NCI-H526 (cell line): ENCODE results near the gene RABGAP1L.
A peak's percentile ranks its signal among the peaks of the same experiment; 100 is the strongest.

ENCODE experiments used
- DNase-seq, 2 experiments: peaks; one replicate each; lab custom pipeline; 2025; lab: John Stamatoyannopoulos, UW

The RABGAP1L gene

DNA sequence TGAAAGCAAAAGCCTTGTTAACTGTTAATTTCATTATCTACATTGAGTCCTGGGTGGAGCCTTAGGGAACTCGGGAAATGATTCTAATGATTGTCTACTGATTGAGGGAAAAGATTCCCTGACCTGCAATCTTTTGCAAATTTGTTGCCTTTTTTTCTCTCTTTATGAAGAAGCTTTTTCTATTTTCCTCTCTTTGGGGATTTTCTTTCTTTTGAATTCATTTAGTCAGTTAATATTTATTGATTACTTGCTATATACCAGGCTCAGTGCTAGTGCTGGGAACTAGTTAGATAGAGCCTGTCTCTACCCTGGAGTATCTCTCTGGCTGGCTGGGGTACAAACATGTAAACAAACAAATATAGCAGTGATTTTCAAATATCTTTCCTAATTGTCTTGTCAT, 769.2 kb downstream of the RABGAP1L start:
- no peak for DNase-seq

- DNase-seq: no peak
These were observed 771.9 kb downstream of the RABGAP1L start for GRCh38 chr1:174931214-174931613.

GRCh38 chr1:174932587-174932986, 773.3 kb downstream of the RABGAP1L start:
- no peak for DNase-seq

DNA sequence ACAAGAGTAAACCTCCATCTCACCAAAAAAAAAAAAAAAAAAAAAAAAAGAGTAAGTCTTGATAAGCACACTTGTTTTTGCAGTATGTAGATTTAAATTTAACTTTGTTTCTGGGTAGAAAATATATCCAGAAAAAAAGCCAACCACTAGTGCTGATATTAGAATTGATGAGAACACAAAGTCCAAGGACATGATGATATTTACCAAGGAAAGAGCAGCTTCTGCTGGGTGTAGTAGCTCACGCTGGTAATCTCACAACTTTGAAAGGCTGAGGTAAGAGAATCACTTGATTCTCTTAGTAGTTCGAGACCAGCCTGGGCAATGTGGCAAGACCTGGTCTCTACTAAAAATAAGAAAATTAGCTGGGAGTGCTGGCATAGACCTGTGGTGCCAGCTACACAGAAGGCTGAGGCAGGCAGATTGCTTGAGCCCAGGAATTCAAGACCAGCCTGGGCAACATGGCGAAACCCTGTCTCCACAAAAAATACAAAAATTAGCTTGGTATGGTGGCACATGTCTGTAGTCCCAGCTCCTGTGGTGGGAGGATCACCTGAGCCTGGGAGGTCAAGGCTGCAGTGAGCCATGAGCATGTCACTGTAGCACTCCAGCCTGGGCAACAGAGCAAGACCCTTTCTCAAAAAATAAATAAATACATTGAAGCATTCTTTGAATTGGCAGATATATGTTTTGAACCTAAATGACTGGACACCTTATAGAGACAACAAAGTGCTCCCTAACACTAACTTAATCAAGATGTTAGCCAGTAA, 776.8 kb downstream of the RABGAP1L start:
- DNase-seq: no peak

- peak in 1 of 2 experiments; percentile 12 for DNase-seq
These were observed 779.1 kb downstream of the RABGAP1L start for GRCh38 chr1:174938281-174939007.

DNA sequence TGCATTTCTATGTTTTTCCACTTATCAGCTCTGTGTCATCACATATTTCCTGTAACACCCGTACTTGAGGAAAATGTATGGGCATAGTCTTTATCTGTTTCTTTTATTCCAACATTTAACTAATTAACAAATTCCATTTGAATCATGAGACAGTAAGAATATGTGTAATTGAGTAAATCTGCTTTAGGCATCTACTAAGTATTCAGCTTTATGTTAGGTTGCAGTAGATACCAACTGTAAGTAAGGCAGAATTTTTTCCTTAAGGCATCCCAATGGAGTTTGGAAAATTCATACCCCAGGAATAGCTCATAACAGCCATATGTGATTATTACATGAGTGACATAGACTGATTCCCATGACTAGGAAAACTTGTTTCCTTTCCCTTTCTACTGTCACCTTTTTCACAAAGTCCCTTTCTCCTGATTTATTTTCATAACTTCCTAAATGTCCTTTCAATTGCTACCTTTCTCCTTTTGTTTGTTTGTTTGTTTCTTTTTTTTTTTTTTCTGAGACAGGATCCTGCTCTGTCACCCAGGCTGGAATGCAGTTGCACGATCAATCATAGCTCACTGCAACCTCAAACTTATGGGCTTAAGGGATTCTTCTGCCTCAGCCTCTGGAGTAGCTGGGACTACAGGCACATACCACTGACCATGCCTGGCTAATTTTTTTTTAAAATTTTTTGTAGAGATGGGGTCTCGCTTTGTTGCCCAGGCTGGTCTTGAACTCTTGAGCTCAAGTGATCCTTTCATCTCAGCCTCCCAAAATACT, 780.6 kb downstream of the RABGAP1L start:
- DNase-seq: no peak

DNA sequence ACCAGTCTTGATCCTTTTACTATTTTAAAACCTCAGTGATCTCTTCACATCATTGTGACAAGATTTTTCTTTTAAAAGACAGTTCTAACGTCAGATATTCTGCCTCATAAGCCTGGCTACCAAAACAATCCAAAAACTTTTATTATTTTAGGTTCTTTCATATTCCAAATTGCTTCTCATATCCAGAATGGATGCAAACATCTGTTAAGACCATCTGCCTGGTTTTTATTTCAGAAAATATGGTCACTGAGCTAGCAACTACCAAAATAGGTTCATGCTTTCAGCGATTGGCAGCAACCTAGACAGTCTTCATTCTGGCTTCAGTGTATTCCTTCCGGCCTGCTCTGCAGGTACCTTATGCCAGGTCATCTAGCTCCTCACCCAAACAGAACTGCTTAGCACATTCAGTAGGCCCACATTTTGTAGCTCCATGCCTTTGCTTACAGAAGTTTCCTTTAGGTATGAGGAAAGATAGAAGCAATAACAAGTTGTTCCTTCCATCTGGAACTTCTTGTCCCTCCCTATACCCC, 781.4 kb downstream of the RABGAP1L start:
- no peak for DNase-seq

- DNase-seq: no peak
These were observed 783.4 kb downstream of the RABGAP1L start for GRCh38 chr1:174942547-174943255.

DNA sequence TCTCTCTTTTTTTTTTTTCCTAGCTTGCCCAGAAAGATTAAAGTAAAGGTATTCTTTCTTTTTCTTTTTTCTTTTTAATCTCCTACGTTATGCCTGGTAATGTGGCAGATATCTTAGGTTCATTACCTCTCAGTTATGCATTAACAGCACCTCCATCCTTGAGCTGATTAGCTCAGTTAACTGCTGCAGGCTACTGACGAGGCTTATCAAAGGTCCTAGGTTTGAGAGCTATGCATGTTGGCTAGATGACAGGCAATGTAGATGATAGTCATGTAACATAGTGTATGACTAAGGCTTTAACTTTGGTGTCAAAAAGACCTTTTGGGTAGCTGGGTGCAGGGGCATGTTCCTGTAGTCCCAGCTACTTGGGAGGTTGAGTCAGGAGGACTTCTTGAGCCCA, 786.7 kb downstream of the RABGAP1L start:
- no peak for DNase-seq

DNA sequence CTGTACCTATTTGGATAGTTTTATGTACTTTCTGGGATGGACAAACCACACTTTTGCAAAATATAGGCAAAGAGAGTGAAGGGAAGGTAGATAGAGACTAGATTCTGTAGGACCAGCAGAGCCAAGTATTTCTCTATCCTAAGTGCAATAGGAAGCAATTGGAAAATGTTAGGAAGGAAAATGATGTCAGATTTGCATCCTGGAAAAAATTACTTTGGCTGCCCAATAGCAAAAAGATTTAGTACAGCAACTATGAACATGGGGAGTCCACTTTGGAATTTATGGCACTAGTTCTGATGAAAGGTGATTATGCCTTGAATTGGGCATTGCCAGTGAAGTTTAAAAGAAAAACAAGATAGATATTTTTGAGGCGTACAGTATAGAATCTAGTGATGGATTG, 789.7 kb downstream of the RABGAP1L start:
- DNase-seq: no peak

DNA sequence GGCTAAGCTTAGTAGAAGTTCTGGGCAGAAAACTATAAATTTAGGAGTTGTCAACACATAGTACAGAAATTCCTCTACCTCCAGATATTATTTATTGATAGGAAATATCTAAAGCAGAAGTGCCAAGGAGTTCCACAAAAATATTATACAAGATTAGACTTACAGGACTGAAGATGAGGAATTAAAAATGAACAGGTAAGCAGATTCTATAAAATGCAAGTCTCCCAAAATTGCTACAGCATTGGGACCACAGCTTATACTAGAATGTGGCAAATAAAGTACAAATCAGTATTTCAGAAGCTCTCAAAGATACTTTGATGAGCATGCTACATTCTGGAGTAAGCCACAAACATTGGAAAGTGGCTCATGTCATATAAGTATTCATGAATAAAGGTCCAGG, 790.3 kb downstream of the RABGAP1L start:
- DNase-seq: no peak

DNA sequence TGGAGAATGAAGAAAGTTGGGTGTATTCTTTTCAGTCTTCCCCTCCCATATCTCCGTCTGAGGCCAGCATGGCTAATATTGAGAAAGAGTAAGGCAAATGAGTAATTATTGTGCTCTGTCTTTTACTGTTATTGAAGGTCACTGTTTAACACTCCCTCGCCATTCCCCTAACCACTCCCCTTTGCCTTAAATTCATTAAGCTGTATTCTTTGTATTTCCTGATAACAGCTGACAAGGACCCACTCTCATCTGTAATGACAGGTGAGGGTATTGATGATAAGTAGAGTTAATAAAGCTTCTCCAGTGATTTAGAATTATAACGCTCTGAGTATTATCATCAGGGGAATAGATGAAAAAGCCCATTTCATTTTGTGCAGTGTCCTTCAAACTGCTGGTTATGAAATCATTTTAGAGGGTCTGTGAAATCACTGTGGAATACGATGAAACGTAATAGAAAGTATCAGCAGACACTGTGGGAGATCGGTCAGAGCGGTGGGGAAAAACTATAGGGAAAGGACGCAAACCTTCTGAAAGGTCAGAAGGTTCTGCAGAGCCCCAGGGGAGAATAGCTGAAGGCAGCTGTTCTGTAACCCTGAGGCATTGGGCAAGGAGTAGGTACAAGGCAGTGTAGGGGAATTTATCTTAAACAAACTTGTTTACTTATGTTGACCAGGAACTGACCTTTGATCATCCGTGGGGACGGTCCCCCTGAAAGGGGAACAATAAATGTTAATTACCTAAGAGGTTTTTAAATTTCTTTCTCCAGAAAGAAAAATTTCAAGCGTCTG, 794.2 kb downstream of the RABGAP1L start:
- peak; percentile 38 to 55 for DNase-seq

- DNase-seq: peak; percentile 80 to 85
These were observed 794.7 kb downstream of the RABGAP1L start for GRCh38 chr1:174954073-174954460.

- peak; percentile 69 to 73 for DNase-seq
These were observed 795.6 kb downstream of the RABGAP1L start for GRCh38 chr1:174954671-174955669.

- DNase-seq: no peak
These were observed 796.8 kb downstream of the RABGAP1L start for GRCh38 chr1:174956086-174956485.

DNA sequence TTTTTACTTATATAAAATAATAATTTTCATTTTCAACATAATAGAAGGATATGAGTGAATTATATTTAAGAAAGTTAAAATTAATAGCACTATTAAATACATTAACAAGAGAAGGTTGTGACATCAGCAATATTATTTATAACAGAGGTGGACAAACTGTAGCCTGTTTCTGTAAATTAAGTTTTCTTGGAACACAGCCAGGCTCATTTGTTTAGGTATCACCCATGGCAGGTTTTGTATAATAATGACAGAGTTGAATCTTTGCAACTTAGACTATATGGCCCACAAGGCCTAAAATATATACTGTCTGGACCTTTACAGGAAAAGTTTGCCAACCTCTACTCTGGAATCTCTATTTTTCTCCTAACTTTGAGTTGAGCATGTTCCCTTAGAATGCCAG, 797.7 kb downstream of the RABGAP1L start:
- peak; percentile 21 to 42 for DNase-seq

DNA sequence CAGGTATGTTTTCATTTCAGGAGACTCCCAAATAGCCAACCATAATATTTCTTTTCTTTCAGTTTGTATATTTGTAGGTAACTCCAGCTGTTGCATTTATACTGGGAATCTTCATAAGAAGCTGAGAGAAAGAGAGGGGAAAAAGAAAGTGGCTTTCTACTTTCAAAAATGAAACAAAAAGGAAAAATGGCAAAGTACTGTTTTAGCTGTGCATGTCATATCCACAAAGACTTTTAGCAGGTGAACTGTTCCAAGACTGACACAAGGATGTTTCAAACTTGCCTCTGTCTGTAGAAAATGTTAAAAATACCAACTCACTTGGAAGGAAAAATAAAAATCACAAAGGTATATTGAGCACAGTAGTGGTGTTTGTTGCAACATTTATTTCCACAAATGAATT, 798.5 kb downstream of the RABGAP1L start:
- no peak for DNase-seq

- DNase-seq: no peak
These were observed 799.1 kb downstream of the RABGAP1L start for GRCh38 chr1:174958396-174958795.

- DNase-seq: no peak
These were observed 801.0 kb downstream of the RABGAP1L start for GRCh38 chr1:174960362-174960761.
